Liver (tissue), 9 donors: ENCODE data around the gene MICU2. TPM values are rescaled to one million over a fixed set of nuclear protein-coding genes. Genes with fewer than 3 reads are reported as not detected.

ENCODE experiments used
- DNase-seq: peaks from one replicate; pipeline ENCODE4 v3.0.0-alpha.2; 2017; ENCODE audit warnings: low spot score
- H3K27ac ChIP-seq, 2 donors: one replicate each; pipeline ENCODE4 v1.7.0; 2013; ENCODE audit warnings: inconsistent platforms in 2 of 2, low read length in 2 of 2, control low read depth in 1 of 2, low read depth in 1 of 2, mild to moderate bottlenecking in 1 of 2
- H3K27me3 ChIP-seq, 4 donors: one replicate each; pipeline versions ENCODE4 v1.6.1 to v1.7.0; 2013; ENCODE audit warnings: low read length in 3 of 4, inconsistent platforms in 1 of 4, mild to moderate bottlenecking in 1 of 4, moderate library complexity in 1 of 4; ENCODE audit not compliant: control insufficient read depth in 4 of 4, insufficient read depth in 4 of 4
- H3K36me3 ChIP-seq, 4 donors: one replicate each; pipeline versions ENCODE4 v1.6.1 to v1.7.0; 2013; ENCODE audit warnings: low read length in 3 of 4, mild to moderate bottlenecking in 3 of 4, low read depth in 1 of 4, moderate library complexity in 1 of 4; ENCODE audit not compliant: control insufficient read depth in 4 of 4, insufficient read depth in 3 of 4
- H3K4me1 ChIP-seq, 4 donors: one replicate each; pipeline versions ENCODE4 v1.6.1 to v1.7.0; 2013; ENCODE audit warnings: low read length in 3 of 4, mild to moderate bottlenecking in 3 of 4, moderate library complexity in 1 of 4; ENCODE audit not compliant: control insufficient read depth in 4 of 4, insufficient read depth in 4 of 4
- H3K4me3 ChIP-seq, 3 donors: one replicate each; pipeline versions ENCODE4 v1.6.1 to v1.7.0; 2013; ENCODE audit warnings: low read length in 3 of 3, control low read depth in 1 of 3, low read depth in 1 of 3, mild to moderate bottlenecking in 1 of 3
- H3K9ac ChIP-seq, 2 donors: one replicate each; pipeline ENCODE4 v1.7.0; 2013; ENCODE audit warnings: low read length in 2 of 2, mild to moderate bottlenecking in 2 of 2, moderate library complexity in 2 of 2, control low read depth in 1 of 2, low read depth in 1 of 2
- H3K9me3 ChIP-seq, 4 donors: one replicate each; pipeline versions ENCODE4 v1.6.1 to v1.7.0; 2013; ENCODE audit warnings: low read length in 3 of 4; ENCODE audit not compliant: control insufficient read depth in 4 of 4
- EGR1 ChIP-seq, 2 donors: IDR thresholded peaks; 2 replicates each; pipeline ENCODE4 v1.6.1; 2016 to 2018; ENCODE audit warnings: antibody characterized with exemption in 2 of 2, low read depth in 2 of 2
- FOXA1 ChIP-seq: IDR thresholded peaks from 2 replicates; pipeline ENCODE4 v1.6.1; 2016; ENCODE audit warnings: antibody characterized with exemption
- FOXA2 ChIP-seq: IDR thresholded peaks from 2 replicates; pipeline ENCODE4 v1.6.1; 2016; ENCODE audit warnings: antibody characterized with exemption
- GABPA ChIP-seq, 2 donors: IDR thresholded peaks in 1 of 2; conservative IDR thresholded peaks in 1 of 2; 2 replicates each; pipeline ENCODE4 v1.6.1; 2016; ENCODE audit warnings: antibody characterized with exemption in 2 of 2, mild to moderate bottlenecking in 1 of 2, moderate library complexity in 1 of 2
- HNF4A ChIP-seq, 2 donors: conservative IDR thresholded peaks; 2 replicates each; pipeline ENCODE4 v1.6.1; 2016; ENCODE audit warnings: antibody characterized with exemption in 2 of 2, mild to moderate bottlenecking in 2 of 2
- HNF4G ChIP-seq: IDR thresholded peaks from 2 replicates; pipeline ENCODE4 v1.6.1; 2016; ENCODE audit warnings: antibody characterized with exemption
- JUND ChIP-seq, 2 donors: IDR thresholded peaks; 2 replicates each; pipeline ENCODE4 v1.6.1; 2016; ENCODE audit warnings: antibody characterized with exemption in 2 of 2
- NR2F2 ChIP-seq: IDR thresholded peaks from 2 replicates; pipeline ENCODE4 v1.6.1; 2016; ENCODE audit warnings: antibody characterized with exemption
- RAD21 ChIP-seq, 2 donors: IDR thresholded peaks; 2 replicates each; pipeline ENCODE4 v1.6.1; 2016; ENCODE audit warnings: antibody characterized with exemption in 2 of 2, mild to moderate bottlenecking in 2 of 2
- RXRA ChIP-seq, 2 donors: IDR thresholded peaks; 2 replicates each; pipeline ENCODE4 v1.6.1; 2017 to 2018; ENCODE audit warnings: antibody characterized with exemption in 2 of 2, mild to moderate bottlenecking in 1 of 2
- YY1 ChIP-seq: IDR thresholded peaks from 2 replicates; pipeline ENCODE4 v1.6.1; 2016; ENCODE audit warnings: antibody characterized with exemption, mild to moderate bottlenecking
- WGBS: extraction: QIAGEN DNeasy Blood & Tissue Kit; methylation state at CpG from one replicate; pipeline ENCODE4 v1.1.7; 2013; 5-methylcytosine and 5-hydroxymethylcytosine counted together
- polyA plus RNA-seq, 2 donors: library from polyadenylated mRNA; stranded (reverse) in 1 of 2; unstranded in 1 of 2; fragments of 200-250 nt in 1 of 2; fragments of >200 nt in 1 of 2; fragmentation: Nextera tagmentation in 1 of 2; extraction: Ambion mirVana in 1 of 2; gene quantifications; one replicate each; pipeline versions ENCODE4 v1.2.1 to v1.2.3, GENCODE V29; 2013 to 2015
- total RNA-seq, 2 donors: library from RNA; depleted of rRNA; stranded (reverse); fragments of >200 nt; gene quantifications; one replicate each; pipeline ENCODE4 v1.2.3, GENCODE V29; 2014
- TF ChIP-seq, protein P1 (sequence below): IDR thresholded peaks from 2 replicates; pipeline ENCODE4 v1.6.1; 2016; ENCODE audit warnings: antibody characterized with exemption
- TF ChIP-seq, protein P2 (sequence below): IDR thresholded peaks from 2 replicates; pipeline ENCODE4 v1.6.1; 2016; ENCODE audit warnings: antibody characterized with exemption
- TF ChIP-seq, protein P3 (sequence below): IDR thresholded peaks from 2 replicates; pipeline ENCODE4 v1.6.1; 2016; ENCODE audit warnings: antibody characterized with exemption
- TF ChIP-seq, protein P4 (sequence below): fragments of 150-350 bp; IDR thresholded peaks from 2 replicates; pipeline ENCODE4 v1.5.1; 2017; ENCODE audit warnings: improper control_type of control experiment, low read depth, low read length; ENCODE audit not compliant: missing input control
- donor health status: healthy.
- donor health status: healthy.
- donor health status: healthy.
- donor health status: healthy.
- donor health status: healthy.

MICU2 gene
- total and polyA plus RNA-seq, 4 donors = 19.4 to 42.9 (median 24.8) TPM

DNA sequence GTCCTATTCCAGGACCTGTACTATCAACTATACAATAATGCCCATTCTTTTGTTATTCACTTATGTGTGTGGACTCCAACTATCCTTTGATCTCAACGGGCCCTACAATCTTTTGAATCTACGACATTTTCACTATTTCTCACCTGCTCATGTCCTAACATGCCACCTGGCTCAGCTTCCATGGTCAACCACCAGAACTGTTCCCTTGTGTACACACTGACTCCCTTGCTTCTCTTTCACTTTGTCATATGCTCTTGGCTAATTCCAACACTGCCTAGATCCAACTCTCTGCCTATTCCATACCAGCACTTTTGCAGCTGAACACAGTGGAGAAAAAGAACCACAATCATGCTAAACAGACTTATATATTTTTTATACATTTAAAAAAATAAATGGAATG lies 53.1 kb downstream of the MICU2 start:
- Histone ChIP-seq H3K9me3 (no peaks in the 10 kb centered on the region), H3K27ac (no peak overlapping the region), H3K27me3 (no peaks in the 10 kb centered on the region), H3K36me3 (peaks cover 0 to 1% (median 0%) of the 10 kb centered on the region in 4 donors), H3K4me3 (no peak overlapping the region), H3K9ac (no peak overlapping the region), H3K4me1 (peaks cover 0 to 2% (median 0%) of the 10 kb centered on the region in 4 donors)
- TF ChIP-seq FOXA1 (no peak), RAD21 (IDR thresholded peaks at IDR 0.05) (no peak), YY1 (no peak), NR2F2 (no peak), JUND (IDR thresholded peaks at IDR 0.05) (no peak)
- TF ChIP-seq, protein P1, sequence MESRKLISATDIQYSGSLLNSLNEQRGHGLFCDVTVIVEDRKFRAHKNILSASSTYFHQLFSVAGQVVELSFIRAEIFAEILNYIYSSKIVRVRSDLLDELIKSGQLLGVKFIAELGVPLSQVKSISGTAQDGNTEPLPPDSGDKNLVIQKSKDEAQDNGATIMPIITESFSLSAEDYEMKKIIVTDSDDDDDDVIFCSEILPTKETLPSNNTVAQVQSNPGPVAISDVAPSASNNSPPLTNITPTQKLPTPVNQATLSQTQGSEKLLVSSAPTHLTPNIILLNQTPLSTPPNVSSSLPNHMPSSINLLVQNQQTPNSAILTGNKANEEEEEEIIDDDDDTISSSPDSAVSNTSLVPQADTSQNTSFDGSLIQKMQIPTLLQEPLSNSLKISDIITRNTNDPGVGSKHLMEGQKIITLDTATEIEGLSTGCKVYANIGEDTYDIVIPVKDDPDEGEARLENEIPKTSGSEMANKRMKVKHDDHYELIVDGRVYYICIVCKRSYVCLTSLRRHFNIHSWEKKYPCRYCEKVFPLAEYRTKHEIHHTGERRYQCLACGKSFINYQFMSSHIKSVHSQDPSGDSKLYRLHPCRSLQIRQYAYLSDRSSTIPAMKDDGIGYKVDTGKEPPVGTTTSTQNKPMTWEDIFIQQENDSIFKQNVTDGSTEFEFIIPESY = no peak
- TF ChIP-seq, protein P2, sequence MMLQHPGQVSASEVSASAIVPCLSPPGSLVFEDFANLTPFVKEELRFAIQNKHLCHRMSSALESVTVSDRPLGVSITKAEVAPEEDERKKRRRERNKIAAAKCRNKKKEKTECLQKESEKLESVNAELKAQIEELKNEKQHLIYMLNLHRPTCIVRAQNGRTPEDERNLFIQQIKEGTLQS = no peak
- WGBS = 65% methylated on average over 2 of the region's 2 CpGs
- no peak for DNase-seq

DNA sequence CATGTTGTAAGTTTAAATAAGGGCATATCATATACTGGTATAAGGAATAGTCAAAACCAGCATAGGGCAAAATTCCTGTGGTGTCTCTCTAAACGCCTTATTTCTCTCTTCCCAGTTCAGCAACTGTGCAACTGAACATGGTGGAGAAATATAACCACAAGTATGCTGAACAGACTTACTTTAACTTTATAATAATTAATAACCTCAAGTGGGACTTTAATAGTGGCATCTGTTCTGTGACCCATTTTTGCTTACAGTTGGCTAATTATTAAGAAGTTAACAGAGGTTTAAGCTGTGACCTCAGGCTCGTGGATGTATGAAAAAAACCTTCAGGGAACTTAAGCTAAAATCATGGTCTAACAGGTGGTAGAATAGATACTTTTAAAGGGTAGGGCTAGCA lies 54.3 kb downstream of the MICU2 start:
- H3K9me3 ChIP-seq = no peaks in the 10 kb centered on the region
- no peak overlapping the region for H3K4me3 ChIP-seq
- peaks cover 0 to 1% (median 0%) of the 10 kb centered on the region in 4 donors for H3K36me3 ChIP-seq
- H3K27me3 ChIP-seq = no peaks in the 10 kb centered on the region
- no peak overlapping the region for H3K9ac ChIP-seq
- no peak for DNase-seq
- 67% methylated on average over 2 of the region's 2 CpGs for WGBS
- H3K27ac ChIP-seq = no peak overlapping the region
- peaks cover 0 to 2% (median 0%) of the 10 kb centered on the region in 4 donors for H3K4me1 ChIP-seq
- TF ChIP-seq YY1 = no peak
- TF ChIP-seq, protein P1 = no peak
- TF ChIP-seq NR2F2 = no peak
- TF ChIP-seq RAD21 (IDR thresholded peaks at IDR 0.05) = no peak
- TF ChIP-seq, protein P3, sequence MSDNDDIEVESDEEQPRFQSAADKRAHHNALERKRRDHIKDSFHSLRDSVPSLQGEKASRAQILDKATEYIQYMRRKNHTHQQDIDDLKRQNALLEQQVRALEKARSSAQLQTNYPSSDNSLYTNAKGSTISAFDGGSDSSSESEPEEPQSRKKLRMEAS = no peak
- no peak for TF ChIP-seq RXRA (IDR thresholded peaks at IDR 0.05)
- no peak for TF ChIP-seq FOXA2
- TF ChIP-seq EGR1 (IDR thresholded peaks at IDR 0.05; ENCODE audit: low read depth in 2 of 2) = no peak
- no peak for TF ChIP-seq JUND (IDR thresholded peaks at IDR 0.05)
- TF ChIP-seq, protein P4, sequence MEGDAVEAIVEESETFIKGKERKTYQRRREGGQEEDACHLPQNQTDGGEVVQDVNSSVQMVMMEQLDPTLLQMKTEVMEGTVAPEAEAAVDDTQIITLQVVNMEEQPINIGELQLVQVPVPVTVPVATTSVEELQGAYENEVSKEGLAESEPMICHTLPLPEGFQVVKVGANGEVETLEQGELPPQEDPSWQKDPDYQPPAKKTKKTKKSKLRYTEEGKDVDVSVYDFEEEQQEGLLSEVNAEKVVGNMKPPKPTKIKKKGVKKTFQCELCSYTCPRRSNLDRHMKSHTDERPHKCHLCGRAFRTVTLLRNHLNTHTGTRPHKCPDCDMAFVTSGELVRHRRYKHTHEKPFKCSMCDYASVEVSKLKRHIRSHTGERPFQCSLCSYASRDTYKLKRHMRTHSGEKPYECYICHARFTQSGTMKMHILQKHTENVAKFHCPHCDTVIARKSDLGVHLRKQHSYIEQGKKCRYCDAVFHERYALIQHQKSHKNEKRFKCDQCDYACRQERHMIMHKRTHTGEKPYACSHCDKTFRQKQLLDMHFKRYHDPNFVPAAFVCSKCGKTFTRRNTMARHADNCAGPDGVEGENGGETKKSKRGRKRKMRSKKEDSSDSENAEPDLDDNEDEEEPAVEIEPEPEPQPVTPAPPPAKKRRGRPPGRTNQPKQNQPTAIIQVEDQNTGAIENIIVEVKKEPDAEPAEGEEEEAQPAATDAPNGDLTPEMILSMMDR = no peak
- TF ChIP-seq, protein P2 = no peak
- no peak for TF ChIP-seq GABPA (IDR thresholded peaks at IDR 0.05 in 1 of 2, conservative IDR thresholded peaks at IDR 0.05 in 1 of 2)
- no peak for TF ChIP-seq HNF4G
- TF ChIP-seq HNF4A (conservative IDR thresholded peaks at IDR 0.05) = no peak
